ENCODE results near the gene SGCA.

Gene SGCA

GRCh38 chr17:50165066-50165465 is 739 bp upstream of the SGCA start:
- Histone ChIP-seq H3K4me1 (ENCODE audit: insufficient read depth, low read length) (peaks cover 46% of the 10 kb centered on the region), H3K4me3 (ENCODE audit: low read depth in 1 of 2, low read length in 2 of 2) (peak overlapping the region in 1 of 2 donors; percentile 49), H3K27ac (ENCODE audit: low read depth, low read length) (peak overlapping the region; percentile 88), H3K9ac (ENCODE audit: low read length) (no peak overlapping the region), H3K36me3 (ENCODE audit: insufficient read depth, low read length) (no peaks in the 10 kb centered on the region), H3K27me3 (ENCODE audit: control insufficient read depth in 1 of 2, insufficient read depth in 2 of 2, low read length in 2 of 2) (no peaks in the 10 kb centered on the region), H3K9me3 (ENCODE audit: low read length) (no peaks in the 10 kb centered on the region)

GRCh38 chr17:50165466-50165865 is 339 bp upstream of the SGCA start:
- H3K4me3 ChIP-seq (ENCODE audit: low read depth in 1 of 2, low read length in 2 of 2) = peak overlapping the region; percentile 42 to 49
- H3K27ac ChIP-seq (ENCODE audit: low read depth, low read length) = peak overlapping the region; percentile 88
- no peaks in the 10 kb centered on the region for H3K27me3 ChIP-seq (ENCODE audit: control insufficient read depth in 1 of 2, insufficient read depth in 2 of 2, low read length in 2 of 2)
- no peaks in the 10 kb centered on the region for H3K36me3 ChIP-seq (ENCODE audit: insufficient read depth, low read length)
- no peak overlapping the region for H3K9ac ChIP-seq (ENCODE audit: low read length)
- H3K9me3 ChIP-seq (ENCODE audit: low read length) = no peaks in the 10 kb centered on the region
- peaks cover 46% of the 10 kb centered on the region for H3K4me1 ChIP-seq (ENCODE audit: insufficient read depth, low read length)

- peak overlapping the region; percentile 24 for H3K9ac ChIP-seq (ENCODE audit: low read length)
- no peaks in the 10 kb centered on the region for H3K27me3 ChIP-seq (ENCODE audit: control insufficient read depth in 1 of 2, insufficient read depth in 2 of 2, low read length in 2 of 2)
- H3K36me3 ChIP-seq (ENCODE audit: insufficient read depth, low read length) = no peaks in the 10 kb centered on the region
- H3K27ac ChIP-seq (ENCODE audit: low read depth, low read length) = peak overlapping the region; percentile 88
- H3K4me1 ChIP-seq (ENCODE audit: insufficient read depth, low read length) = peaks cover 38% of the 10 kb centered on the region
- H3K9me3 ChIP-seq (ENCODE audit: low read length) = no peaks in the 10 kb centered on the region
- H3K4me3 ChIP-seq (ENCODE audit: low read depth in 1 of 2, low read length in 2 of 2) = peak overlapping the region; percentile 42 to 49
Measured at GRCh38 chr17:50166518-50167181, 845 bp downstream of the SGCA start.

GRCh38 chr17:50167371-50167770 is 1.6 kb downstream of the SGCA start:
- Histone ChIP-seq H3K4me1 (ENCODE audit: insufficient read depth, low read length) (peaks cover 33% of the 10 kb centered on the region), H3K27me3 (ENCODE audit: control insufficient read depth in 1 of 2, insufficient read depth in 2 of 2, low read length in 2 of 2) (no peaks in the 10 kb centered on the region), H3K27ac (ENCODE audit: low read depth, low read length) (no peak overlapping the region), H3K36me3 (ENCODE audit: insufficient read depth, low read length) (no peaks in the 10 kb centered on the region), H3K9me3 (ENCODE audit: low read length) (no peaks in the 10 kb centered on the region), H3K4me3 (ENCODE audit: low read depth in 1 of 2, low read length in 2 of 2) (no peak overlapping the region), H3K9ac (ENCODE audit: low read length) (no peak overlapping the region)

- Histone ChIP-seq H3K9ac (ENCODE audit: low read length) (no peak overlapping the region), H3K4me1 (ENCODE audit: insufficient read depth, low read length) (peaks cover 39% of the 10 kb centered on the region), H3K36me3 (ENCODE audit: insufficient read depth, low read length) (no peaks in the 10 kb centered on the region), H3K27ac (ENCODE audit: low read depth, low read length) (no peak overlapping the region), H3K4me3 (ENCODE audit: low read depth in 1 of 2, low read length in 2 of 2) (no peak overlapping the region), H3K27me3 (ENCODE audit: control insufficient read depth in 1 of 2, insufficient read depth in 2 of 2, low read length in 2 of 2) (no peaks in the 10 kb centered on the region), H3K9me3 (ENCODE audit: low read length) (no peaks in the 10 kb centered on the region)
Measured at GRCh38 chr17:50168319-50168718, 2.5 kb downstream of the SGCA start.

GRCh38 chr17:50169121-50169764 is 3.4 kb downstream of the SGCA start:
- Histone ChIP-seq H3K4me3 (ENCODE audit: low read depth in 1 of 2, low read length in 2 of 2) (no peak overlapping the region), H3K4me1 (ENCODE audit: insufficient read depth, low read length) (peaks cover 45% of the 10 kb centered on the region), H3K9me3 (ENCODE audit: low read length) (no peaks in the 10 kb centered on the region), H3K27me3 (ENCODE audit: control insufficient read depth in 1 of 2, insufficient read depth in 2 of 2, low read length in 2 of 2) (no peaks in the 10 kb centered on the region), H3K27ac (ENCODE audit: low read depth, low read length) (peak overlapping the region; percentile 50), H3K36me3 (ENCODE audit: insufficient read depth, low read length) (no peaks in the 10 kb centered on the region), H3K9ac (ENCODE audit: low read length) (no peak overlapping the region)

- H3K4me1 ChIP-seq (ENCODE audit: insufficient read depth, low read length) = peaks cover 44% of the 10 kb centered on the region
- no peak overlapping the region for H3K27ac ChIP-seq (ENCODE audit: low read depth, low read length)
- no peaks in the 10 kb centered on the region for H3K9me3 ChIP-seq (ENCODE audit: low read length)
- no peak overlapping the region for H3K4me3 ChIP-seq (ENCODE audit: low read depth in 1 of 2, low read length in 2 of 2)
- no peaks in the 10 kb centered on the region for H3K36me3 ChIP-seq (ENCODE audit: insufficient read depth, low read length)
- H3K27me3 ChIP-seq (ENCODE audit: control insufficient read depth in 1 of 2, insufficient read depth in 2 of 2, low read length in 2 of 2) = no peaks in the 10 kb centered on the region
- H3K9ac ChIP-seq (ENCODE audit: low read length) = no peak overlapping the region
Measured at GRCh38 chr17:50169881-50170459, 4.2 kb downstream of the SGCA start.

GRCh38 chr17:50170662-50171370 is 5.0 kb downstream of the SGCA start:
- Histone ChIP-seq H3K9me3 (ENCODE audit: low read length) (no peaks in the 10 kb centered on the region), H3K4me3 (ENCODE audit: low read depth in 1 of 2, low read length in 2 of 2) (no peak overlapping the region), H3K9ac (ENCODE audit: low read length) (no peak overlapping the region), H3K27ac (ENCODE audit: low read depth, low read length) (no peak overlapping the region), H3K4me1 (ENCODE audit: insufficient read depth, low read length) (peaks cover 43% of the 10 kb centered on the region), H3K27me3 (ENCODE audit: control insufficient read depth in 1 of 2, insufficient read depth in 2 of 2, low read length in 2 of 2) (no peaks in the 10 kb centered on the region), H3K36me3 (ENCODE audit: insufficient read depth, low read length) (no peaks in the 10 kb centered on the region)

GRCh38 chr17:50171371-50172071 is 5.7 kb downstream of the SGCA start:
- Histone ChIP-seq H3K9ac (ENCODE audit: low read length) (no peak overlapping the region), H3K27me3 (ENCODE audit: control insufficient read depth in 1 of 2, insufficient read depth in 2 of 2, low read length in 2 of 2) (no peaks in the 10 kb centered on the region), H3K4me1 (ENCODE audit: insufficient read depth, low read length) (peaks cover 40% of the 10 kb centered on the region), H3K4me3 (ENCODE audit: low read depth in 1 of 2, low read length in 2 of 2) (no peak overlapping the region), H3K36me3 (ENCODE audit: insufficient read depth, low read length) (no peaks in the 10 kb centered on the region), H3K27ac (ENCODE audit: low read depth, low read length) (no peak overlapping the region), H3K9me3 (ENCODE audit: low read length) (no peaks in the 10 kb centered on the region)

- Histone ChIP-seq H3K9me3 (ENCODE audit: low read length) (no peaks in the 10 kb centered on the region), H3K27ac (ENCODE audit: low read depth, low read length) (no peak overlapping the region), H3K27me3 (ENCODE audit: control insufficient read depth in 1 of 2, insufficient read depth in 2 of 2, low read length in 2 of 2) (no peaks in the 10 kb centered on the region), H3K36me3 (ENCODE audit: insufficient read depth, low read length) (no peaks in the 10 kb centered on the region), H3K4me3 (ENCODE audit: low read depth in 1 of 2, low read length in 2 of 2) (no peak overlapping the region), H3K9ac (ENCODE audit: low read length) (no peak overlapping the region), H3K4me1 (ENCODE audit: insufficient read depth, low read length) (peaks cover 42% of the 10 kb centered on the region)
Measured at GRCh38 chr17:50172130-50172529, 6.3 kb downstream of the SGCA start.

GRCh38 chr17:50172936-50173334 is 7.1 kb downstream of the SGCA start:
- peak overlapping the region; percentile 21 for H3K27ac ChIP-seq (ENCODE audit: low read depth, low read length)
- H3K9ac ChIP-seq (ENCODE audit: low read length) = peak overlapping the region; percentile 18
- H3K36me3 ChIP-seq (ENCODE audit: insufficient read depth, low read length) = no peaks in the 10 kb centered on the region
- no peak overlapping the region for H3K4me3 ChIP-seq (ENCODE audit: low read depth in 1 of 2, low read length in 2 of 2)
- H3K9me3 ChIP-seq (ENCODE audit: low read length) = no peaks in the 10 kb centered on the region
- H3K4me1 ChIP-seq (ENCODE audit: insufficient read depth, low read length) = peaks cover 44% of the 10 kb centered on the region
- H3K27me3 ChIP-seq (ENCODE audit: control insufficient read depth in 1 of 2, insufficient read depth in 2 of 2, low read length in 2 of 2) = no peaks in the 10 kb centered on the region

All from muscle layer of colon (tissue), 2 donors.